Esophagus squamous epithelium (tissue), 5 donors: ENCODE measurements around the gene SESTD1. TPM values are rescaled to one million over a fixed set of nuclear protein-coding genes. Genes with fewer than 3 reads are reported as not detected.

Source experiments
- DNase-seq: peaks from one replicate; lab custom pipeline; 2025; lab: John Stamatoyannopoulos, UW
- H3K27ac ChIP-seq, 4 donors: fragments of 200-600 bp; sonication (generic); one replicate each; pipeline ENCODE4 v1.5.1; 2016 to 2019; ENCODE audit warnings: mild to moderate bottlenecking in 1 of 4
- H3K27me3 ChIP-seq, 4 donors: fragments of 200-600 bp; sonication (generic); 1 replicate in 3 of 4; 2 replicates in 1 of 4; pipeline versions ENCODE4 v1.5.1 to v1.6.0; 2017 to 2021; ENCODE audit warnings: antibody characterized with exemption in 1 of 4
- H3K36me3 ChIP-seq, 3 donors: fragments of 200-600 bp; sonication (generic); one replicate each; pipeline ENCODE4 v1.5.1; 2016 to 2019
- H3K4me1 ChIP-seq, 3 donors: fragments of 200-600 bp; sonication (generic); one replicate each; pipeline ENCODE4 v1.5.1; 2017 to 2019
- H3K4me3 ChIP-seq, 4 donors: fragments of 200-600 bp; sonication (generic); 1 replicate in 3 of 4; 2 replicates in 1 of 4; pipeline ENCODE4 v1.5.1; 2016 to 2019; ENCODE audit warnings: mild to moderate bottlenecking in 2 of 4, moderate library complexity in 1 of 4
- H3K9me3 ChIP-seq, 3 donors: fragments of 200-600 bp; sonication (generic); one replicate each; pipeline ENCODE4 v1.5.1; 2016 to 2019
- POLR2A ChIP-seq, 4 donors: fragments of 450-650 bp; IDR thresholded peaks; one replicate each; pipeline ENCODE4 v1.6.1; 2017; ENCODE audit warnings: antibody characterized with exemption in 4 of 4, mild to moderate bottlenecking in 4 of 4, moderate library complexity in 3 of 4
- WGBS, 2 donors: methylation state at CpG; one replicate each; pipeline ENCODE4 v1.1.5; 2018; 5-methylcytosine and 5-hydroxymethylcytosine counted together
- intact Hi-C: fragments of 100-400 bp; cut with DNase I; formaldehyde crosslinking; loops from one replicate; pipeline ENCODE4 v1.15.0; 2022
- total RNA-seq, 4 donors: library from RNA; depleted of rRNA; stranded (reverse); fragments of >200 nt; gene quantifications; one replicate each; pipeline ENCODE4 v1.1.0, GENCODE V29; 2016
- TF ChIP-seq, protein P1 (sequence below), 6 experiments: fragments of 450-650 bp in 4 of 6; fragments of 200-600 bp in 2 of 6; sonication (generic) in 2 of 6; IDR thresholded peaks; one replicate each; pipeline ENCODE4 v1.5.1; 2016 to 2019; ENCODE audit warnings: antibody characterized with exemption in 6 of 6, mild to moderate bottlenecking in 4 of 6, moderate library complexity in 4 of 6
- donor health status: DM: yes; HTN: yes; CAD: no.

Gene SESTD1
- total RNA-seq, 4 donors from 2014 or later, result 5.0 to 22.9 (median 14.0) TPM

DNA sequence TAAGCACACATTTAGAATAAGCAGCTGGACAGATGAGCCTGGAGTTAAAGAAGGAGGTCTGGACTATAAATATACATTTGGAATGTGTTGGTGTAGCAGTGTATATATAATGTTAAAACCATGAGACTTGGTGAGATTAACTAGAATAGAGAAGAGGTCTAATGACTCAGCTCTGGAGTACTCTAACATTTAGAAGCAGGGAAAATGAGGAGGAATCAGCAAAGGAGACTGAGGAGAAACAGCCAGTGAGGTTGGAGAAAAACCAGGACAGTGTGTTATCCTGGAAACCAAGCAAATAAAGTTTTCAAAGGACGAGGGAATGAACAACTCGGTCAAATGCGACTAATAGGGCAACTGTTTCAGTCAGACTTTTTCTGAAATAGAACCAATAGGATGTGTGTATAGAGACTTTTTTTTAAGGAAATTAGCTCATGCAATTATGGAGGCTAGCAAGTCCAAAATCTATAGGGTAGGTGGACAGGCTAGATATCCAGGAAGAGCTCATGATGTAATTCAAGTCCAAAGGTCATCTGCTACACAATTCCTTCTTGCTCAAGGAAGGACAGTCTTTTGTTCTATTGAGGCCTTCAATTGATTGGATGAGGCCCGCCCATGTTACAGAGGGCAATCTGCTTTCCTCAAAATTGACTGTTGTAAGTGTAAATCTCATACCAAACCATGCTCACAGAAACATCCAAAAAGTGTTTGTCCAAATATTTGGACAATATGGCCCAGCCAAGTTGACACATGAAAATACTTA is 10.8 kb upstream of the SESTD1 start:
- H3K4me3 ChIP-seq, result no peak overlapping the region
- no peaks in the 10 kb centered on the region for H3K27me3 ChIP-seq
- WGBS, 2 donors, result 88 to 89% methylated on average over 4 of the region's 4 CpGs
- H3K9me3 ChIP-seq, result no peaks in the 10 kb centered on the region
- intact Hi-C loops, result no loop called here
- no peak for TF ChIP-seq POLR2A (IDR thresholded peaks at IDR 0.05)
- TF ChIP-seq, protein P1, sequence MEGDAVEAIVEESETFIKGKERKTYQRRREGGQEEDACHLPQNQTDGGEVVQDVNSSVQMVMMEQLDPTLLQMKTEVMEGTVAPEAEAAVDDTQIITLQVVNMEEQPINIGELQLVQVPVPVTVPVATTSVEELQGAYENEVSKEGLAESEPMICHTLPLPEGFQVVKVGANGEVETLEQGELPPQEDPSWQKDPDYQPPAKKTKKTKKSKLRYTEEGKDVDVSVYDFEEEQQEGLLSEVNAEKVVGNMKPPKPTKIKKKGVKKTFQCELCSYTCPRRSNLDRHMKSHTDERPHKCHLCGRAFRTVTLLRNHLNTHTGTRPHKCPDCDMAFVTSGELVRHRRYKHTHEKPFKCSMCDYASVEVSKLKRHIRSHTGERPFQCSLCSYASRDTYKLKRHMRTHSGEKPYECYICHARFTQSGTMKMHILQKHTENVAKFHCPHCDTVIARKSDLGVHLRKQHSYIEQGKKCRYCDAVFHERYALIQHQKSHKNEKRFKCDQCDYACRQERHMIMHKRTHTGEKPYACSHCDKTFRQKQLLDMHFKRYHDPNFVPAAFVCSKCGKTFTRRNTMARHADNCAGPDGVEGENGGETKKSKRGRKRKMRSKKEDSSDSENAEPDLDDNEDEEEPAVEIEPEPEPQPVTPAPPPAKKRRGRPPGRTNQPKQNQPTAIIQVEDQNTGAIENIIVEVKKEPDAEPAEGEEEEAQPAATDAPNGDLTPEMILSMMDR (IDR thresholded peaks at IDR 0.05), result no peak
- H3K4me1 ChIP-seq, result peaks cover 0 to 41% (median 8%) of the 10 kb centered on the region in 3 donors
- peak overlapping the region in 1 of 4 donors; percentile 23 for H3K27ac ChIP-seq
- no peaks in the 10 kb centered on the region for H3K36me3 ChIP-seq
- no peak for DNase-seq

DNA sequence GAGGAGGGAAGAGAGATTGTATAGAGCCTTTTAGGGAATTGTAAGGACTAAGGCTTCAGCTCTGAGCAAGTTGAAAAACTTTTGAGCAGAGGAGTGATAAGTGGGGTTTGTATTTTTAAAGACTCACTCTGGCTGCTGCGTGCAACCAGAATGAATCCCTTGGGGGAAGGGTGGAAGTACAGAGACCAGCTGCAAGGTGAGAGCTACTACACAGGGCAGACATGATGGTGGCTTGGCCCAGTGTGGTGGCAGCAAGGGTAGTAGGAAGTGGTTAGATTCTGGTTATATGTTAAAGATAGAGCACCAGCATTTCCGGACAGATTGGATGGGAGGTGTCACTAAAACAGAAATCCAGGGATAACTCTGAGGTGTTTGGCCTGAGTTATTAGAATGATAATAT is 10.1 kb upstream of the SESTD1 start:
- Histone ChIP-seq H3K9me3 (no peaks in the 10 kb centered on the region), H3K27me3 (no peaks in the 10 kb centered on the region), H3K27ac (peak overlapping the region in 2 of 4 donors; percentile 23 to 30), H3K4me1 (peaks cover 0 to 41% (median 8%) of the 10 kb centered on the region in 3 donors), H3K4me3 (no peak overlapping the region), H3K36me3 (no peaks in the 10 kb centered on the region)
- intact Hi-C loops, result no loop called here
- no peak for TF ChIP-seq POLR2A (IDR thresholded peaks at IDR 0.05)
- TF ChIP-seq, protein P1 (IDR thresholded peaks at IDR 0.05), result no peak
- WGBS, 2 donors, result 61 to 73% methylated on average over 2 of the region's 2 CpGs
- no peak for DNase-seq

DNA sequence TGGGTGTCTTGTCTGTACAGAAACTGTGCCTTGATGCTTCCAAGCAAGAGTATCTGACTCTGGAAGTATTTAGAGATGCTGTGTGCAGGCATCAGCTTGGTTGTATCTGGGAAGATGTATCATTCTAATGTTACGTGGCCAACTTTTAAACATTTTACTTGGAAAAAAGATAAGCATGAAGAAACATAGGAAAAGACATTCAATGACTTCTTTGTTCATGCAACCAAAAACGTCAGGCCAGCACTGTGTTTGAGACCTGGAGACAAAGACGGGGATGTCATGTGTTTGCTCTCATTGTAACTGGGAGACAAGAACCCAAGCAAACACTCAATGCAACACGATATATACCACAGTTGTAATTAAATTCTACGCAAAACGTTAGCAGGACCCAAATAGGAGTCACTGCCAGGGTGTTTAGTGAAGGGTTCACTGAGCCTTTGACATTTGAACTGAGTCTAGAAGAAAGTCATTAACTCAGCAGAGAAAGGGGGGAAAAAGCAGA is 8.9 kb upstream of the SESTD1 start:
- H3K4me3 ChIP-seq, result no peak overlapping the region
- no peaks in the 10 kb centered on the region for H3K36me3 ChIP-seq
- 77 to 80% methylated on average over 6 of the region's 6 CpGs for WGBS, 2 donors
- no peak for DNase-seq
- peak overlapping the region in 3 of 4 donors; percentile 41 to 81 (median 72) for H3K27ac ChIP-seq
- no peaks in the 10 kb centered on the region for H3K9me3 ChIP-seq
- TF ChIP-seq, protein P1 (IDR thresholded peaks at IDR 0.05), result no peak
- no peak for TF ChIP-seq POLR2A (IDR thresholded peaks at IDR 0.05)
- H3K4me1 ChIP-seq, result peaks cover 0 to 41% (median 8%) of the 10 kb centered on the region in 3 donors
- intact Hi-C loops, result no loop called here
- no peaks in the 10 kb centered on the region for H3K27me3 ChIP-seq

DNA sequence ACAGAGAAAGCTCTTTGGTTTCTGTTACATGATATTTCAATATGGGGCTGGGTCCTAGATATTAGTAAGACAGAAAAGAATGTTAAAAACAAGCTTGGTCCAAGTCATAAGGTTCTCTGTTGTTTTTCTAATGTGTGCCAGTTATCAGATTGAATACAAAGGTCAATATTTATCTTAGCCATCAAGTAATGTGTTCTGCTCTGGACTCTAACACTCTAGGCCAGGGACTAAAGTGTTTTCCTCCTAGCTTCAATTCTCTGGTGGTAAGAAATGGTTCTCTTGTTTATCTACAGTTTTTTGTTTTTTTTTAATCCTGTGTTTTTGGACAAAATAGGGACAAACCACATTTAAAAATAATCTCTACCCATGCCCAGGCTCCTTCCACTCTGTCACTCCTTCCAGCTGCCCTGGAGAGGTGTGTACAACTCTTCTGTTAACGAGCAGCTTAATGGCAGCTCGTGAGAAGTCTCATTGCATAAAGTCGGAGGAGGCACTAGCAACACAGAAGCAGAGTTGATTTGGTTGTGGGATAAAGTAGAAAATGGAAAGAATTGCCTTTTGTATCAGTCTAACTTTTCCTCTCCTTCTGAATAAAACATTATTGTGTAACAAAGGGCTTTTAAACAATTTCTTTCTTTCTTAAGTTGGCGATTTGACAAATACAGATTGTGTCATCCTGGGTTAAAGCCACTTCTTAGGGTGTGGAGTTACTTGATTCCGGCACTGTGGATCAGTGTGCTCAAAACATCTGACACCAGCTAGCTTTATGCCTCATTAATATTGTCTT is 8.0 kb upstream of the SESTD1 start:
- WGBS, 2 donors, result 28 to 41% methylated on average over 3 to 5 of the region's 5 CpGs
- Histone ChIP-seq H3K4me3 (peak overlapping the region in 1 of 4 donors; percentile 25), H3K4me1 (peaks cover 0 to 45% (median 8%) of the 10 kb centered on the region in 3 donors), H3K27ac (peak overlapping the region in 3 of 4 donors; percentile 41 to 81 (median 72)), H3K27me3 (no peaks in the 10 kb centered on the region), H3K36me3 (no peaks in the 10 kb centered on the region), H3K9me3 (no peaks in the 10 kb centered on the region)
- TF ChIP-seq, protein P1 (IDR thresholded peaks at IDR 0.05), result no peak
- no peak for TF ChIP-seq POLR2A (IDR thresholded peaks at IDR 0.05)
- intact Hi-C loops, result no loop called here
- DNase-seq, result no peak
